ENCODE data around the gene KCNIP2.

DNA sequence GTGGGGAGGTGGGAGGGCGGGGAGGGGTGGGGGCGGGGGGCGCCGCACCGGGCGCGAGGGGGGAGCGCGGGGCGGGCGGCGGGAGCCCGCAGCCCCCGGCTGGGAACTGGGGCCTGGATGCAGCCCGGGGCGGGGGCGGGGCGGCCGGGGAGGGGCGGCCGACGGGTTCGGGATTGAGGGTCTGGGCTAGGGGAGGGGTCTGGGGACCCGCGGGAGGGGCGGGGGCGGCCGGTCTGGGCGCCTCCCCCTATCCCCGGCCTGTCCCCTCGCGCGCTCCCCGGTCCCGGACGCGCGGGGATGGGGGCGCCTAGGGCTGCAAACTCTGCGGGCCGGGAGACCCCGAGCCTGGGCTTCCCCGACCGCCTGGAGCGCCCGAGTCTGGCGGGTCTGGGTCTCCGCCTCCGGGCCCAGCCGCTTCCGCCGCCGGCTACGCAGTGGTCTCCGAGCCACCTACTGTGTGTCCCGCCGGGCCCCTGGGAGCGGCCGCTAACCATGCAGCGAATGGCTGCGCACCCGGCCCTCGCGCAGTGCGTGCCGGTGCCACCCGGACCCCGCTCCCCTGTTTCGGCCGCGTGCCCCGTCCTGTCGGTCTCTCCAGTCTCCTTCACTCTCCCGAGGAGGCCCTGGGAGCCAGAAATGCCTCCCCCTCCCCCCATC, 67.3 kb downstream of the KCNIP2 start:
- TF ChIP-seq, protein P1, sequence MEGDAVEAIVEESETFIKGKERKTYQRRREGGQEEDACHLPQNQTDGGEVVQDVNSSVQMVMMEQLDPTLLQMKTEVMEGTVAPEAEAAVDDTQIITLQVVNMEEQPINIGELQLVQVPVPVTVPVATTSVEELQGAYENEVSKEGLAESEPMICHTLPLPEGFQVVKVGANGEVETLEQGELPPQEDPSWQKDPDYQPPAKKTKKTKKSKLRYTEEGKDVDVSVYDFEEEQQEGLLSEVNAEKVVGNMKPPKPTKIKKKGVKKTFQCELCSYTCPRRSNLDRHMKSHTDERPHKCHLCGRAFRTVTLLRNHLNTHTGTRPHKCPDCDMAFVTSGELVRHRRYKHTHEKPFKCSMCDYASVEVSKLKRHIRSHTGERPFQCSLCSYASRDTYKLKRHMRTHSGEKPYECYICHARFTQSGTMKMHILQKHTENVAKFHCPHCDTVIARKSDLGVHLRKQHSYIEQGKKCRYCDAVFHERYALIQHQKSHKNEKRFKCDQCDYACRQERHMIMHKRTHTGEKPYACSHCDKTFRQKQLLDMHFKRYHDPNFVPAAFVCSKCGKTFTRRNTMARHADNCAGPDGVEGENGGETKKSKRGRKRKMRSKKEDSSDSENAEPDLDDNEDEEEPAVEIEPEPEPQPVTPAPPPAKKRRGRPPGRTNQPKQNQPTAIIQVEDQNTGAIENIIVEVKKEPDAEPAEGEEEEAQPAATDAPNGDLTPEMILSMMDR (conservative IDR thresholded peaks at IDR 0.05): no peak
- TF ChIP-seq ZFX (IDR thresholded peaks at IDR 0.05): no peak

All from C4-2B (cell line).